CD14-positive monocyte (primary cell): ENCODE results near the gene CTNNA2. TPM values are rescaled to one million over a fixed set of nuclear protein-coding genes. Genes with fewer than 3 reads are reported as not detected.

Experiments used
- DNase-seq, 3 donors: peaks; one replicate each; pipeline ENCODE4 v3.0.0-alpha.2; 2011 to 2022
- H2AFZ ChIP-seq: 2 replicates; pipeline ENCODE4 v1.6.0; 2012; ENCODE audit warnings: mild to moderate bottlenecking, low read depth, low read length, inconsistent platforms; ENCODE audit not compliant: insufficient read depth, poor library complexity, severe bottlenecking
- H3K27ac ChIP-seq, 2 donors: 1 replicate in 1 of 2; 2 replicates in 1 of 2; pipeline ENCODE4 v1.5.1; 2012 to 2013; ENCODE audit warnings: low read length in 2 of 2, control low read depth in 1 of 2, inconsistent platforms in 1 of 2, low read depth in 1 of 2, mild to moderate bottlenecking in 1 of 2
- H3K27me3 ChIP-seq, 2 donors: one replicate each; pipeline versions ENCODE4 v1.6.0 to v1.6.1; 2011 to 2013; ENCODE audit warnings: low read length in 2 of 2; ENCODE audit not compliant: control insufficient read depth in 2 of 2, insufficient read depth in 2 of 2
- H3K36me3 ChIP-seq, 2 donors: replicated peaks in 1 of 2; 1 replicate in 1 of 2; 2 replicates in 1 of 2; pipeline versions ENCODE4 v1.5.1 to v1.6.1; 2012 to 2013; ENCODE audit warnings: low read length in 2 of 2, control low read depth in 1 of 2, inconsistent platforms in 1 of 2, mild to moderate bottlenecking in 1 of 2; ENCODE audit not compliant: insufficient read depth in 2 of 2, control insufficient read depth in 1 of 2
- H3K4me1 ChIP-seq, 2 donors: 1 replicate in 1 of 2; 2 replicates in 1 of 2; pipeline versions ENCODE4 v1.5.1 to v1.6.1; 2012 to 2013; ENCODE audit warnings: low read length in 2 of 2, control low read depth in 1 of 2, inconsistent platforms in 1 of 2, mild to moderate bottlenecking in 1 of 2, moderate library complexity in 1 of 2; ENCODE audit not compliant: insufficient read depth in 2 of 2, control insufficient read depth in 1 of 2
- H3K4me2 ChIP-seq: replicated peaks from 2 replicates; pipeline ENCODE3; 2012; ENCODE audit warnings: low read length, moderate library complexity, mild to moderate bottlenecking; ENCODE audit not compliant: poor library complexity, severe bottlenecking; ENCODE audit errors: extremely low read depth
- H3K4me3 ChIP-seq, 3 experiments: fragments of 200-600 bp in 1 of 3; sonication (generic) in 1 of 3; replicated peaks in 1 of 3; 1 replicate in 2 of 3; 2 replicates in 1 of 3; pipeline ENCODE4 v1.5.1; 2011 to 2013; ENCODE audit warnings: low read length in 3 of 3, mild to moderate bottlenecking in 3 of 3, control low read depth in 2 of 3, low read depth in 2 of 3, inconsistent platforms in 1 of 3, moderate library complexity in 1 of 3
- H3K79me2 ChIP-seq: 2 replicates; pipeline ENCODE4 v1.6.0; 2012; ENCODE audit warnings: mild to moderate bottlenecking, control low read depth, inconsistent platforms, low read length, moderate library complexity; ENCODE audit not compliant: insufficient read depth
- H3K9ac ChIP-seq: 2 replicates; pipeline ENCODE4 v1.6.0; 2017; ENCODE audit warnings: low read length, mild to moderate bottlenecking; ENCODE audit not compliant: insufficient read depth, poor library complexity, severe bottlenecking
- H3K9me3 ChIP-seq, 2 donors: replicated peaks in 1 of 2; 1 replicate in 1 of 2; 2 replicates in 1 of 2; pipeline versions ENCODE4 v1.5.1 to v1.6.1; 2012 to 2013; ENCODE audit warnings: low read length in 2 of 2, control low read depth in 1 of 2; ENCODE audit not compliant: control insufficient read depth in 1 of 2, insufficient read depth in 1 of 2
- H4K20me1 ChIP-seq: 2 replicates; pipeline ENCODE4 v1.6.0; 2012; ENCODE audit warnings: mild to moderate bottlenecking, low read length, control low read depth, moderate library complexity; ENCODE audit not compliant: insufficient read depth
- H3K27ac Mint-ChIP-seq, 7 donors: one replicate each; pipeline ENCODE4 v1.8.0; 2020; ENCODE audit warnings: mild to moderate bottlenecking in 7 of 7, mixed read lengths in 7 of 7, moderate library complexity in 6 of 7, inconsistent platforms in 2 of 7
- H3K27me3 Mint-ChIP-seq, 3 donors: one replicate each; pipeline ENCODE4 v1.8.0; 2021 to 2022; ENCODE audit warnings: low read depth in 3 of 3, mild to moderate bottlenecking in 3 of 3, mixed read lengths in 3 of 3, moderate library complexity in 3 of 3, inconsistent platforms in 1 of 3
- H3K36me3 Mint-ChIP-seq, 2 donors: one replicate each; pipeline ENCODE4 v1.8.0; 2020; ENCODE audit warnings: mixed read lengths in 2 of 2, inconsistent platforms in 1 of 2, mild to moderate bottlenecking in 1 of 2
- H3K4me1 Mint-ChIP-seq: one replicate; pipeline ENCODE4 v1.8.0; 2020; ENCODE audit warnings: mild to moderate bottlenecking, mixed read lengths
- H3K4me3 Mint-ChIP-seq, 2 donors: one replicate each; pipeline ENCODE4 v1.8.0; 2020; ENCODE audit warnings: mild to moderate bottlenecking in 2 of 2, mixed read lengths in 2 of 2, moderate library complexity in 1 of 2
- H3K9me3 Mint-ChIP-seq, 7 donors: one replicate each; pipeline ENCODE4 v1.8.0; 2020 to 2022; ENCODE audit warnings: mixed read lengths in 7 of 7, mild to moderate bottlenecking in 6 of 7, moderate library complexity in 6 of 7, inconsistent platforms in 2 of 7
- CTCF ChIP-seq: fragments of 200-600 bp; IDR thresholded peaks from one replicate; pipeline ENCODE4 v1.8.0; 2022; ENCODE audit warnings: antibody characterized with exemption, mild to moderate bottlenecking
- WGBS: methylation state at CpG from one replicate; pipeline ENCODE4 v1.1.5; 2013; ENCODE audit warnings: missing lambda C conversion rate; ENCODE audit not compliant: insufficient coverage; 5-methylcytosine and 5-hydroxymethylcytosine counted together
- intact Hi-C, 2 donors: fragments of 100-400 bp; cut with micrococcal nuclease; formaldehyde crosslinking; loops; one replicate each; pipeline versions ENCODE4 v1.15.0 to v1.15.1; 2023
- polyA plus RNA-seq, 3 donors: library from polyadenylated mRNA; depleted of rRNA in 1 of 3; unstranded in 2 of 3; stranded (reverse) in 1 of 3; fragments of 300-500 nt in 2 of 3; fragments of >200 nt in 1 of 3; fragmentation: Illumina TruSeq in 2 of 3; gene quantifications; 1 replicate in 2 of 3; 2 replicates in 1 of 3; pipeline ENCODE4 v1.2.3, GENCODE V29; 2012 to 2021

CTNNA2 gene
- polyA plus RNA-seq, 3 donors: not detected

DNA sequence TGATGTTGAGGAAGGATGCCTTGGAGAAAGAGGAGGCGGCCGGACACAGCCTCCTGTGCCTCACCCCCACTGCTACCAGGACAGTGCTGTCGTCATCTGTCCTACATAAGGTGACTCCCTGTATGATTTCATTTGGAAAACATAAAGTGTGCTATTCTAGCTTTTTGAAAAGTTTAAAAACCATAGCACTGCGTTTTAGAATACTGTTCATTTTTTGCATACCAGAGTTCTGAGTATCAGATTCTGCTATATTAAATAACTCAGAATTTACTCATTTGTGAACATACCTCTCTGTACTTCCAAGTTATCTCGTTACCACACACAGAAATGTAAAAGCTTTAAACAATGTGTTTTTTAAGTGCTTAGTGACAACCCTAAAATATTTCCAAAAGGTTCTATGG is 488.9 kb downstream of the CTNNA2 start:
- intact Hi-C loops: no loop called here
- H3K4me1 Mint-ChIP-seq: no peaks in the 10 kb centered on the region

DNA sequence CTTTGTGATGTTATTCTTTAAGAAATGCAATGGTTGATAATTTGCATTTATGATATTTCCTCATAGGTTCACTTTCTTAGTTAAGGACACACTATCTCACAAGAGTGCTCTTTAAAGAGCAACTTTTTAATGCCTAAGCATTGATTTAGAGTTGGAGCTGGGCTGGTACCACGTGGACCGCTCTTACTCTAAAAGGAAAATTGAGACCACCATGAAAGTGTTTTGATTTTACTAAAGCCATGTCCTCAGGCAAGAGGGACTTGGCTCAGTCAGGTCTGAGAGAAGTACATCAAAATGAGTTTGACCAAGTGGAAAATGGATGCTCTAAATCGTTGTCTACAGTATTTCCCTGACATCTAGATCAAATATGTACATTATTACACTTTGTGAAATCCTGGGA is 489.3 kb downstream of the CTNNA2 start:
- H2AFZ ChIP-seq: no peak overlapping the region
- no peak overlapping the region for H3K9ac ChIP-seq
- H3K36me3 Mint-ChIP-seq: no peaks in the 10 kb centered on the region
- no peaks in the 10 kb centered on the region for H3K9me3 ChIP-seq
- peaks cover 3% of the 10 kb centered on the region in 2 donors for H3K27me3 ChIP-seq
- H3K4me2 ChIP-seq: no peak overlapping the region
- H3K4me3 Mint-ChIP-seq: no peak overlapping the region
- H3K27ac ChIP-seq: no peak overlapping the region
- H3K9me3 Mint-ChIP-seq: peaks cover 0 to 2% (median 0%) of the 10 kb centered on the region in 7 donors
- no peaks in the 10 kb centered on the region for H3K36me3 ChIP-seq
- H4K20me1 ChIP-seq: no peaks in the 10 kb centered on the region
- no peak for DNase-seq
- intact Hi-C loops: no loop called here
- no peaks in the 10 kb centered on the region for H3K4me1 Mint-ChIP-seq
- H3K4me3 ChIP-seq: no peak overlapping the region
- H3K4me1 ChIP-seq: no peaks in the 10 kb centered on the region
- no peak overlapping the region for H3K27ac Mint-ChIP-seq
- peaks cover 6 to 8% (median 7%) of the 10 kb centered on the region in 3 donors for H3K27me3 Mint-ChIP-seq
- H3K79me2 ChIP-seq: no peaks in the 10 kb centered on the region
- WGBS: 59% methylated on average over 2 of the region's 3 CpGs
- TF ChIP-seq CTCF: no peak

More for the DNA sequence above, 488.9 kb downstream of the CTNNA2 start:
- Mint-ChIP-seq H3K27me3 (peaks cover 6 to 7% (median 7%) of the 10 kb centered on the region in 3 donors), H3K9me3 (peaks cover 0 to 3% (median under 1%) of the 10 kb centered on the region in 7 donors), H3K36me3 (no peaks in the 10 kb centered on the region), H3K4me3 (no peak overlapping the region), H3K27ac (no peak overlapping the region)
- TF ChIP-seq CTCF: no peak
- no peak for DNase-seq
- no peak overlapping the region for H2AFZ ChIP-seq
- H3K4me2 ChIP-seq: no peak overlapping the region
- H3K27me3 ChIP-seq: peaks cover 3% of the 10 kb centered on the region in 2 donors
- no peak overlapping the region for H3K4me3 ChIP-seq
- H3K79me2 ChIP-seq: no peaks in the 10 kb centered on the region
- H3K27ac ChIP-seq: no peak overlapping the region
- no peaks in the 10 kb centered on the region for H3K36me3 ChIP-seq
- WGBS: 100% methylated on average over 1 of the region's 5 CpGs
- H3K9me3 ChIP-seq: no peaks in the 10 kb centered on the region
- no peaks in the 10 kb centered on the region for H3K4me1 ChIP-seq
- no peak overlapping the region for H3K9ac ChIP-seq
- H4K20me1 ChIP-seq: no peaks in the 10 kb centered on the region
